ENCODE measurements around the gene SLC6A7. TPM values are rescaled to one million over a fixed set of nuclear protein-coding genes. Genes with fewer than 3 reads are reported as not detected.

SLC6A7 gene
- total RNA-seq, 2 experiments from 2014 or later: not detected

DNA sequence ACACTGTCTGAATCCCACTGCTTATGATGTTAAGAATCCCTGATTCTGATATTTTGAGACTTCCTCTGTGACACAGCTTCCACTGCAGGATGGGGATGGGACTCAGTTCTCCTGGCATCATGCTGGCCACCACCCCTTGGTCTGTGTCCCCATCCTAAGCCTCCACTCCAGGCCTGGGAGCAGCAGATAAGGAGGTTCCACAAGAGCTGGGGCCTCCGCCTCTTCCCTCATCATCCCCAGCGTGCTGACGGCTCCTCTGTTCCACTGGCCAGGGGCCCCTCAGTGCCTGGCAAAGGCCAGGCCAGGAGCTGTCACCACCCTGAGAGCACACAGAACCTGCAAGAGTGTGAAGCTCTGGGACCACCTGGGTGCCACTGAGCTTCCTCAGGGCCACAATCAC lies 59.1 kb downstream of the SLC6A7 start:
- Mint-ChIP-seq H3K27me3 (no peaks in the 10 kb centered on the region), H3K9me3 (no peaks in the 10 kb centered on the region), H3K4me1 (no peaks in the 10 kb centered on the region), H3K36me3 (ENCODE audit: low read depth) (no peaks in the 10 kb centered on the region), H3K27ac (no peak overlapping the region), H3K4me3 (no peak overlapping the region)
- POLR2A ChIA-PET: no interaction called here
- DNase-seq: no peak
- CTCF ChIA-PET: no interaction called here

DNA sequence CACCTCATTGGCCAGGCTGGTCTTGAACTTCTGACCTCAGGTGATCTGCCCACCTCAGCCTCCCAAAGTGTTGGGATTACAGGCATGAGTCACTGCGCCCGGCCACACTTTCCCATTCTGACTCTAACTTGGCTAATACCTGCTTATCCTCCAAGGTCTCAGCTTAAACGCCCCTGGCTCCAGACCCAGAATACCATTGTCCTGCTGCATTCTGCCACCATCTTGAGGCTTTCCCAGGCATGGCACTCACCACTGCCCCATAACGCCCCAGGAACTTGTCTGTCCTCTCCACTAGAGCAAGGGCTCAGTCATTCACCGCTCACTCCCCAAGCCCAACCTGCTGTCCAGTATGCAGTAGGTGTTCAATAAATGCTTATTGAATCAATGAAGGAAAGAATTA lies 59.9 kb downstream of the SLC6A7 start:
- POLR2A ChIA-PET: no interaction called here
- no peaks in the 10 kb centered on the region for H3K27me3 Mint-ChIP-seq
- CTCF ChIA-PET: interaction anchor here (0.7 to 2.8 kb wide), 2 partner anchors 8 to 13 kb away, joined by 4 to 9 read pairs; no protein-coding TSS in a partner anchor

GRCh38 chr5:150251504-150251903 lies 61.6 kb downstream of the SLC6A7 start:
- CTCF ChIA-PET: interaction anchor here (2.8 kb wide), 1 partner anchor 11 kb away, joined by 9 read pairs; no protein-coding TSS in a partner anchor
- POLR2A ChIA-PET: no interaction called here
- DNase-seq: no peak

More for the DNA sequence above, 59.9 kb downstream of the SLC6A7 start:
- Mint-ChIP-seq H3K36me3 (ENCODE audit: low read depth) (no peaks in the 10 kb centered on the region), H3K9me3 (no peaks in the 10 kb centered on the region), H3K27ac (no peak overlapping the region), H3K4me3 (no peak overlapping the region), H3K4me1 (no peaks in the 10 kb centered on the region)
- DNase-seq: no peak

GRCh38 chr5:150252489-150252888 lies 62.6 kb downstream of the SLC6A7 start:
- DNase-seq: no peak
- ChIA-PET CTCF (interaction anchor here (1.3 kb wide), 1 partner anchor 58 kb away, joined by 3 read pairs; no protein-coding TSS in a partner anchor), POLR2A (no interaction called here)
- Mint-ChIP-seq H3K27ac (no peak overlapping the region), H3K27me3 (no peaks in the 10 kb centered on the region), H3K36me3 (ENCODE audit: low read depth) (no peaks in the 10 kb centered on the region), H3K4me1 (no peaks in the 10 kb centered on the region), H3K9me3 (no peaks in the 10 kb centered on the region), H3K4me3 (no peak overlapping the region)

More at GRCh38 chr5:150251504-150251903, 61.6 kb downstream of the SLC6A7 start:
- no peaks in the 10 kb centered on the region for H3K4me1 Mint-ChIP-seq
- no peak overlapping the region for H3K4me3 Mint-ChIP-seq
- no peak overlapping the region for H3K27ac Mint-ChIP-seq
- no peaks in the 10 kb centered on the region for H3K27me3 Mint-ChIP-seq
- H3K36me3 Mint-ChIP-seq (ENCODE audit: low read depth): no peaks in the 10 kb centered on the region
- no peaks in the 10 kb centered on the region for H3K9me3 Mint-ChIP-seq

DNA sequence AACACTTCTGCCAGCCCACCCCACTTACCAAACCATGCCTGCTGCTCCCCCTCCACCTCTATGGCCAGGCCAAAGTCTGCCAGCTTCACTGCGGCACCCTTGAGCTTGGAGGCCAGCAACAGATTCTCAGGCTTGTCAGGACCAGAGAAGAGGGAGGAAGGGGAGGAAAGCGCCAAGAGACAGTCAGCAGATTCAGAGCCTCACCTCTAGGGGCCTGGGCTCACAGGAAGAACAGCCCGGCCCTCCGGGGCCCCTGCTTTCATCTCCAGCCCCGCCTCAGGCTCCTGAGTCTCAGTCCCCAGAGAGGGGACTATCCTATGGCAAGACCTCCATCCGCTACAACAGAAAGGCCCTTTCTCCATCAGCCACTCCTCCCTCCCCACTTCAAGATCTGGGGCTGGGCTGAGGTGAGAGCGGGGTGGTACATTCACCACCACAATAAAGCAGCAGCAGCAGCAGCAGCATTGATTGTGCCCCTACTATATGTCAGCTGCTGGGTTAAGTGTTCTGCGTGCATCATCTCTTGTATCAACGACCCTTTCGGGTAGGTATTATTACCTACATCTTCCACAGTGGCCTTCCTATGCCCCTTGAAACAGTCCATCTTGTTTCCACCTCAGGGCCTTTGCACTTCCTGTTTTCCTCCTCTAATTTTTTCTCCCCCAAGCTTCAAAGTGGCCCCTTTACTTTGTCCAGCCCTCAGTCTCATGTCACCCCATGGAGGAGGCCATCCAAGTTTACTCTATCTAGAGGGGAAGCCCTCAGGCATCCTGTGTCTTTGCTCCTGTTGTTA lies 63.8 kb downstream of the SLC6A7 start:
- H3K27ac Mint-ChIP-seq: no peak overlapping the region
- H3K27me3 Mint-ChIP-seq: no peaks in the 10 kb centered on the region
- H3K4me1 Mint-ChIP-seq: no peaks in the 10 kb centered on the region
- no peak for DNase-seq
- no peaks in the 10 kb centered on the region for H3K36me3 Mint-ChIP-seq (ENCODE audit: low read depth)
- ChIA-PET POLR2A (no interaction called here), CTCF (interaction anchor here (0.5 to 1.3 kb wide), 3 partner anchors 35 to 155 kb away, joined by 3 to 4 read pairs (median 3); no protein-coding TSS in a partner anchor)
- H3K9me3 Mint-ChIP-seq: no peaks in the 10 kb centered on the region
- no peak overlapping the region for H3K4me3 Mint-ChIP-seq

DNA sequence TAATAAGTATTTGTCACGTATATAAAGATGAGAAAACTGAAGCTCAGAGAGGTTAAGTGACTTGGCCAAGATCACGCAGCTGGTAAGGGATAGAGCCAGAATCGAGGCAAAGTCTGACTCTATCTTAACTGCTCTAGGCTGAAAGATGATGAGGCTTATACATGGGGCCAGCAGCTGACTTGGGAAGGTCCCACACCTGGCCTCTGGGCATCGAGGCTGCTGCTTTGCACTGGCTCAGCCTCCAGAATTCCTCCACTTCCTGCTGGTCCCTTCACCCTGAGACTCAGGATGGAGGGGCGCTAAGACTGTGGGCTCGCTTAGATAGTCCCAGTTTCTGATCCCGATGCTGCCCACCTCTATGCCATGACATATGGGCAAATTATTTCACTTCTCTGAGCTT lies 64.5 kb downstream of the SLC6A7 start:
- no peak overlapping the region for H3K4me3 Mint-ChIP-seq
- no peaks in the 10 kb centered on the region for H3K36me3 Mint-ChIP-seq (ENCODE audit: low read depth)
- DNase-seq: no peak
- no peak overlapping the region for H3K27ac Mint-ChIP-seq
- H3K9me3 Mint-ChIP-seq: no peaks in the 10 kb centered on the region
- no peaks in the 10 kb centered on the region for H3K27me3 Mint-ChIP-seq
- CTCF ChIA-PET: interaction anchor here (1.3 kb wide), 1 partner anchor 35 kb away, joined by 4 read pairs; no protein-coding TSS in a partner anchor
- no peaks in the 10 kb centered on the region for H3K4me1 Mint-ChIP-seq
- POLR2A ChIA-PET: no interaction called here

DNA sequence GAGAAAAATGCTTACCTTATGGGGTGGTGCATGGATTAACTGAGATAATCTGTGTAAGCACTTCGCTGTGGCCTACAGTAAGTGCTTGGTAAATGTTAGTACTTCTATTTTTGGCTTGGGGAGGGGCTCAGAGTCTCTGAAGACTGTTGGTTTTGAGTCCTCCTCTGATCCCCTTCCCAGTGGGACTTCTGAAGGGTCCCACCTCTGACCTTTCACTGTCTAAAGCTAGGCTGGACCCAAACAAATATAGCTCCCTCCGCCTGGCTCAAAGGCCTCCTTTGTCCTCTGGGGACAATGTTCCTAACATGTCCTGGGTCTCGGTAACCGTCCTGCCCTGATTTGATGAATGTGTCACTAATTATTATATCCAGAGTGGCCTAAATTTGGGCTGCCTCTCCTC lies 64.9 kb downstream of the SLC6A7 start:
- Mint-ChIP-seq H3K4me3 (no peak overlapping the region), H3K27ac (no peak overlapping the region)

DNA sequence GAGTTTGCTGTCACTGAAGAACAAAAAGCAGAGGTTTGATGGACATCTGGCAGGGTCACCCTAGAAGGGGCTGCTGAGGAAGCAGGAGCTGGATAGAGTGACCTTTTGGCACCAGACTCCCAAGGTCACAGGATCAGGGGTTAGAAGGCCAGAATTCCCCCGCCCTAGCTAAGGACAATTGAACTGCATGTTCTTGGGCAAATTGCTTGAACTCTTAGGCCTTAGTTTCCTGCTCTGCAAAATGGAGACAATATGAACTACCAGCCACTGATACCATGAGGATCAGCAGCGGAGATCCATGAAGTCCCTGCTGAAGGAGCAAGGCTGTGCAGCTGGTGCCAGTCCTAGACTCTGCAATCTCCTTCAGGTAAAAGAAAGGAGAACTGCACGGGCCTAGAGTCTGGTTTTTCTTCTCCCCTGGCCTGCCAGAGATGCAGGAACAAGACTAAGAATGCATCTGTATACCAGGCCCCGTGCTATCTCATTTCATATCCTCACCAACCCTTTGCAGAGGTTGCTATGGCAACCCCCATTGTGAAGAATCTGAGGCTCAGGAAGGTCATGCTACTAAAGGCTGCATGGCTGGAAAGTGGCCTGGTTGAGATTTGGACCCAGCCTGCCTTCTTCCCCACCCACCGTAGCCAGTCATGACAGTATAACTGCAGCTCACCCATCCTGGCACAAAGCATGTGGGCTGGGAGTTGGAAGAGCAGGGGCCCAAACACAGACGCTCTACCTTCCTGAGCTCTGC lies 66.0 kb downstream of the SLC6A7 start:
- no peak for DNase-seq
- POLR2A ChIA-PET: no interaction called here
- Mint-ChIP-seq H3K4me3 (no peak overlapping the region), H3K36me3 (ENCODE audit: low read depth) (no peaks in the 10 kb centered on the region), H3K27ac (no peak overlapping the region), H3K4me1 (no peaks in the 10 kb centered on the region), H3K27me3 (no peaks in the 10 kb centered on the region), H3K9me3 (no peaks in the 10 kb centered on the region)
- CTCF ChIA-PET: no interaction called here

More for the DNA sequence above, 64.9 kb downstream of the SLC6A7 start:
- DNase-seq: no peak
- ChIA-PET CTCF (interaction anchor here (1.3 kb wide), 1 partner anchor 36 kb away, joined by 4 read pairs; no protein-coding TSS in a partner anchor), POLR2A (no interaction called here)
- Mint-ChIP-seq H3K27me3 (no peaks in the 10 kb centered on the region), H3K36me3 (ENCODE audit: low read depth) (no peaks in the 10 kb centered on the region), H3K4me1 (no peaks in the 10 kb centered on the region), H3K9me3 (no peaks in the 10 kb centered on the region)

DNA sequence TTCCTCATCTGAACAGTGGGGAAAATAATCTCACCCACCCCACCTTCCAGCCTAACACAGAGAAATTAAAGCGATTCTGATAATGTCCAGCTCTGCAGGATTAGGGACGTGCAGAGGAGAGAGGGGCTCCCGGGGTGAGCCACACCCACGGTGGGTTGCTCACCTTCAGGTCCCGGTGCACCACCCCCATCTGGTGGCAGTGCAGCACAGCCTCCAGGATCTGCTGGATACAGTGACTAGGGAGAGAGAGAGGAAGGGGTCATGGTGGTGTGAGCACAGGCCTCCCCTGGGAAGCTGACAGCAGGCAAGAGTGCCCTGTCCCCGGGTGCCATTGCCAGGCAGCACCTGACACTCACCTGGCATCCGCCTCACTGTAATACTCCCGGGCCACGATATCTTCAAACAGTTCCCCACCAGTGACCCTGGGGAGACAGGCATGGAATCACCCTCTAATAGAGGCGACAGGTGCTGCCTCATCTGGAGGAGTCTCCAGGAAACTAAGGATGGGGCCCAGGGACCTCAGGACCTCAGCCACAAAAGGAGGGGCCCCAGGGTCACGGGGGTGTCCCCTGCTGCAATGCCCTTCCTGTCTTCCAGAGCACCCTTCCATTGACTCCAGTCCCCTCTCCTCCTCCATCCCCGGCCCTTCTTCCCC lies 66.7 kb downstream of the SLC6A7 start:
- DNase-seq: no peak
- H3K4me1 Mint-ChIP-seq: no peaks in the 10 kb centered on the region
- no peaks in the 10 kb centered on the region for H3K9me3 Mint-ChIP-seq
- CTCF ChIA-PET: no interaction called here
- no peak overlapping the region for H3K4me3 Mint-ChIP-seq
- POLR2A ChIA-PET: no interaction called here
- no peak overlapping the region for H3K27ac Mint-ChIP-seq
- no peaks in the 10 kb centered on the region for H3K27me3 Mint-ChIP-seq
- no peaks in the 10 kb centered on the region for H3K36me3 Mint-ChIP-seq (ENCODE audit: low read depth)

- H3K27me3 Mint-ChIP-seq: no peaks in the 10 kb centered on the region
- H3K4me1 Mint-ChIP-seq: no peaks in the 10 kb centered on the region
- no peaks in the 10 kb centered on the region for H3K9me3 Mint-ChIP-seq
- no peak overlapping the region for H3K4me3 Mint-ChIP-seq
- DNase-seq: no peak
- H3K27ac Mint-ChIP-seq: no peak overlapping the region
- ChIA-PET POLR2A (no interaction called here), CTCF (interaction anchor here (0.9 kb wide), 1 partner anchor 8 kb away, joined by 4 read pairs; no protein-coding TSS in a partner anchor)
- no peaks in the 10 kb centered on the region for H3K36me3 Mint-ChIP-seq (ENCODE audit: low read depth)
Measured at GRCh38 chr5:150257424-150257823, 67.6 kb downstream of the SLC6A7 start.

- no peak for DNase-seq
- Mint-ChIP-seq H3K4me1 (no peaks in the 10 kb centered on the region), H3K4me3 (no peak overlapping the region), H3K27ac (no peak overlapping the region), H3K9me3 (no peaks in the 10 kb centered on the region), H3K27me3 (no peaks in the 10 kb centered on the region), H3K36me3 (ENCODE audit: low read depth) (no peaks in the 10 kb centered on the region)
- POLR2A ChIA-PET: no interaction called here
- CTCF ChIA-PET: interaction anchor here (0.9 kb wide), 1 partner anchor 9 kb away, joined by 4 read pairs; no protein-coding TSS in a partner anchor
Measured at GRCh38 chr5:150258130-150258529, 68.3 kb downstream of the SLC6A7 start.
